Loucy (cell line): ENCODE measurements around the gene MYO18A.

Experiments used
- CTCF ChIP-seq: fragments of 200-600 bp; sonication (generic); conservative IDR thresholded peaks from 2 replicates; pipeline ENCODE4 v1.5.1; 2014; ENCODE audit warnings: mild to moderate bottlenecking, antibody characterized with exemption, low read length
- EZH2phosphoT487 ChIP-seq: fragments of 200-600 bp; IDR thresholded peaks from 2 replicates; pipeline ENCODE4 v1.6.1; 2018; ENCODE audit warnings: antibody characterized with exemption, mild to moderate bottlenecking, moderate library complexity, borderline replicate concordance

DNA sequence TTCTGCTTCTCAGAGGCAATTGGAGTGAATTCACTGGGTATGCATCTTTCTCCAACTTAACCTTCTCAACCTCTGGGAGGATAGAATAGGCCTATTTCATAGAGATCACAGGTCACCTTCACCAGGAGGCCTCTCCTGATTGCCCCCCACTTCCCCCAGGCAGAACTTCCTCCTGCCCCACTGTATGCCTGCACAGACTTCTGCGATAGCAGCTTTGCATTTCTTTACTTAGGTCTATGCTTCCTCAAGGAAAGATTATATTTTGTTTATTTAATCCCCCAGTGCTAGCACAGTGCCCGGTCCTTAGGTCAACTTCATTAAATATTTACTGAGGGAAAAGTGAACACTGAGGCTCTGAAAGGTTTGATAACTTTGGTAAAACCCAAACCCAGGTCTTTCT, 19.9 kb downstream of the MYO18A start:
- TF ChIP-seq CTCF, result no peak
- TF ChIP-seq EZH2phosphoT487, result no peak
